GM12873 (cell line): Measurements from ENCODE around the gene CARD19.

ENCODE experiments used
- TF ChIP-seq, protein P1 (sequence below): IDR thresholded peaks from 2 replicates; pipeline ENCODE4 v1.5.1; 2012; ENCODE audit warnings: low read depth, mild to moderate bottlenecking, moderate library complexity, low read length, control low read depth; ENCODE audit not compliant: insufficient read depth; ENCODE audit errors: missing control alignments

The CARD19 gene

DNA sequence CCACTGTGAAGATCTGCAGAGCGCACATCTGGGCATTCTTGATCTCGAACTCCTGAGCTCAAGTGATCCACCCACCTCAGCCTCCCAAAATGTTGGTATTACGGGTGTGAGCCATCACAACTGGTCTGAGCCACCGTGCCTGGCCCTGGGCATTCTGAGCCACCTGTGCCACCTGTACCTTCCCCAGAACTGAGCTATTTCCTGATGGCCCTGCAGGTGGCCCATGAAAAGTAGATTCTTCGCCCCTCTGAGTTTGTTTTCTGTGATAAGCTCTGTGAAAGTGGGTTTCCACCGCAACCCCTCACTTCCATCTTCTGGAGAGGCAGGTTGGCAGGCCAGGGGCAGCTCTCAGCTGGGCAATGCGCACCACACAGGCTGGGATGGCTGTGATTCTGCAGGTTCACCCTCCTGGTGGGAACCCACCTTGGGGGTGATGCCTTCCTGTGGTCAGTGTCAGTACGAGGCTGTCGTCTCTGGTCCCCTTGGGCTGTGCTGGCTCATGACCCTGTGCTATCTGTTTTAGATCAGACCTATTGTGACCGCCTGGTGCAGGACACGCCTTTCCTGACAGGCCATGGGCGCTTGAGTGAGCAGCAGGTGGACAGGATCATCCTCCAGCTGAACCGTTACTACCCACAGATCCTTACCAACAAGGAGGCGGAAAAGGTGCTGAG, 11.3 kb downstream of the CARD19 start:
- TF ChIP-seq, protein P1, sequence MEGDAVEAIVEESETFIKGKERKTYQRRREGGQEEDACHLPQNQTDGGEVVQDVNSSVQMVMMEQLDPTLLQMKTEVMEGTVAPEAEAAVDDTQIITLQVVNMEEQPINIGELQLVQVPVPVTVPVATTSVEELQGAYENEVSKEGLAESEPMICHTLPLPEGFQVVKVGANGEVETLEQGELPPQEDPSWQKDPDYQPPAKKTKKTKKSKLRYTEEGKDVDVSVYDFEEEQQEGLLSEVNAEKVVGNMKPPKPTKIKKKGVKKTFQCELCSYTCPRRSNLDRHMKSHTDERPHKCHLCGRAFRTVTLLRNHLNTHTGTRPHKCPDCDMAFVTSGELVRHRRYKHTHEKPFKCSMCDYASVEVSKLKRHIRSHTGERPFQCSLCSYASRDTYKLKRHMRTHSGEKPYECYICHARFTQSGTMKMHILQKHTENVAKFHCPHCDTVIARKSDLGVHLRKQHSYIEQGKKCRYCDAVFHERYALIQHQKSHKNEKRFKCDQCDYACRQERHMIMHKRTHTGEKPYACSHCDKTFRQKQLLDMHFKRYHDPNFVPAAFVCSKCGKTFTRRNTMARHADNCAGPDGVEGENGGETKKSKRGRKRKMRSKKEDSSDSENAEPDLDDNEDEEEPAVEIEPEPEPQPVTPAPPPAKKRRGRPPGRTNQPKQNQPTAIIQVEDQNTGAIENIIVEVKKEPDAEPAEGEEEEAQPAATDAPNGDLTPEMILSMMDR, result no peak

DNA sequence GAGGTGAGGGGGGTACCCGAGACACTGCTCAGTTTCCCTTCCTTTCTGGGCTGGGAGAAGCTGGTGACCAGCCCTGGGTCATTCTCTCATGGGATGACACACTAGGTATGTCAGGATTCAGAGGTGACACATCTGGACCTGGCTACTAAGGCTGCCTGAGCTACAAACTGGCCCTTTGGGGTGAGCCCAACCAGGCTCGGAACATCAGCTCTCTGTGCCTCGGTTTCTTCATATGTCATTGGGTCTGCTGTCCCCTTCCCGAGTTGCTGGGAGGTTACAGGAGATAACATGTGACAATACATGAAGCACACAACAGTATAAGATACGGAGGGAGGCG, 11.8 kb downstream of the CARD19 start:
- TF ChIP-seq, protein P1, result no peak

GRCh38 chr9:93108291-93109041, 12.4 kb downstream of the CARD19 start:
- TF ChIP-seq, protein P1, result no peak

GRCh38 chr9:93110311-93110855, 14.4 kb downstream of the CARD19 start:
- TF ChIP-seq, protein P1, result no peak

DNA sequence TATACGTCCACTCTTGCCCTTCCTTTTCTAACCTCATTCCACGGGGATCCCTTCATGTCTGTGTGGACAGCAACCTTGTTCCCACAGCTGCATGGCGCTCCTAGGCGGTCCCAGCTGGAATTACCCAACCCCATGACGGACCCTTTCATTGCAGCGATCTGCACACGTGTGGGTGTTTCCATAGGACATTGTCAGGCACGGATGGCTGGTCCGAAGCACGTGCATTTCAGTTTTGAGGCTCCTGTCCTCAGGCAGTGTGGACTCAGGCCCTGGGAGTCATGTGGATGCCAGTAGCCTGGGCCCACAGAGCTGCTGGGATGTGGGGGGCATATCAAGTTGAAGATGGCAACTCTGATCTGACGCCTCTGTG, 15.0 kb downstream of the CARD19 start:
- TF ChIP-seq, protein P1, result no peak

GRCh38 chr9:93111371-93112115, 15.5 kb downstream of the CARD19 start:
- TF ChIP-seq, protein P1, result no peak
